ENCODE measurements around the gene BCKDHA. TPM values are rescaled to one million over a fixed set of nuclear protein-coding genes. Genes with fewer than 3 reads are reported as not detected.

The BCKDHA gene
- total and polyA plus RNA-seq, 2 of the 4 experiments (the other 2 are of a cell fraction): 7.6 to 7.7 TPM

DNA sequence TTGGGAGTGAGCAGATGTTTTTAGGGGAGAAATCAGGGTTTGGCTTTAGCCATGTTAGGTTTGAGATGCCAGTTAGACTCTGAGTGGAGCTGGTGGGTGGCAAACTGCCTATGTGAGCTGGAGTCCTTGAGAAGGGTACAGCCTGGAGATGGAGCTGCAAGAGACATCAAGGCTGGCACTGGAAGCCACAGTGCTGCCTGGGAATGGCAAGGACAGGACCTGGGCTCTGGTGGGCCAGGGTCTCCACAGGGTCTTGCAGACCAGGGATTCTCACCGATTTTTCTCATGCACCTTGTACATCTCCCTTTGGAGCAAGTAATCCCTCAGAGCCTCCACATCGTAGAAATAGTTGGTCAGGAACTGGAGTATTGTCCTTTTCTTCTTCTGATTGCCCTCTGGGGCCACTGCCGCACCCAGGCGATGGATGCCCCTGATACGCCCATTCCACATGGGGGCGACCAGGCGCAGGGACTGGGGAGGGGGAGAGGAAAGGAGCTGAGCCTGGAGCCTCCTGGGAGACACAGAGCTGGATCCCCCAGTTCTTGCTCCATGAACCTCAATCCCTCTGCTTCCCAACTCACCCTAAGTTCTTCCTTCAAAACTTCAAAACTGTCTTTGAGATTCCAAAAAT lies 40.4 kb downstream of the BCKDHA start:
- H3K18ac ChIP-seq (ENCODE audit: low read depth, low read length): no peak overlapping the region
- no peak overlapping the region for H3K4me3 ChIP-seq (ENCODE audit: insufficient read depth, low read depth, low read length)
- intact Hi-C loops (cut with micrococcal nuclease): no loop called here
- in situ Hi-C loops (cut with MboI; ENCODE audit: low sequenced_read_pairs): no loop called here
- H3K14ac ChIP-seq (replicated peaks; ENCODE audit: low read depth, low read length): no peak overlapping the region
- no peak overlapping the region for H4K8ac ChIP-seq (ENCODE audit: low read depth in 2 of 2, low read length in 2 of 2)
- H2AFZ ChIP-seq (replicated peaks; ENCODE audit: low read length, poor library complexity): no peak overlapping the region
- no peak overlapping the region for H3K4ac ChIP-seq (ENCODE audit: low read depth, low read length)
- no peak overlapping the region for H3K56ac ChIP-seq (ENCODE audit: extremely low read depth, insufficient read depth, low read length)
- ATAC-seq (ENCODE audit: low read depth): no peak
- WGBS, 2 experiments (ENCODE audit: extremely low coverage in 2 of 2, insufficient read length in 1 of 2): no CpG with 5 or more reads among the region's 7 CpGs
- H3K27ac ChIP-seq (ENCODE audit: insufficient read depth, low read length): no peak overlapping the region
- DNase-seq: no peak
- no peak overlapping the region for H3K9ac ChIP-seq (ENCODE audit: low read depth, low read length)
- no peak overlapping the region for H4K5ac ChIP-seq (ENCODE audit: low read depth, low read length)
- no peak for TF ChIP-seq FOS (IDR thresholded peaks at IDR 0.05; ENCODE audit: low read depth, low read length)
- no peak for TF ChIP-seq POLR2A (IDR thresholded peaks at IDR 0.05; ENCODE audit: low read depth, low read length)
- TF ChIP-seq RFX5 (IDR thresholded peaks at IDR 0.05; ENCODE audit: low read depth, low read length): no peak
- TF ChIP-seq MAFK (IDR thresholded peaks at IDR 0.05; ENCODE audit: low read depth, low read length): no peak
- no peaks in the 10 kb centered on the region; the same call in 1 of the 2 replicates for H3K9me1 ChIP-seq (ENCODE audit: insufficient read depth, low read length)
- ChIA-PET CTCF (no interaction called here), POLR2A (ENCODE audit: unreplicated experiment) (no interaction called here)
- H2AK9ac ChIP-seq (replicated peaks; ENCODE audit: low read depth, low read length, poor library complexity): no peak overlapping the region
- H3K4me1 ChIP-seq (ENCODE audit: control insufficient read depth, insufficient read depth, low read length): no peaks in the 10 kb centered on the region; the same call in 1 of the 2 replicates
- H2BK20ac ChIP-seq (ENCODE audit: low read depth, low read length): no peak overlapping the region
- H3K27me3 ChIP-seq (ENCODE audit: control insufficient read depth, insufficient read depth, low read length): no peaks in the 10 kb centered on the region
- BruUV-seq (replicated peaks): no TSS peak
- peaks cover 9 to 21% of the 10 kb centered on the region in 2 experiments for H3K79me1 ChIP-seq (ENCODE audit: low read depth in 1 of 2, low read length in 2 of 2)
- no peak overlapping the region for H2BK15ac ChIP-seq (ENCODE audit: low read depth, low read length)
- no peak overlapping the region for H4K91ac ChIP-seq (ENCODE audit: insufficient read depth, low read depth, low read length)
- no peak overlapping the region for H2BK120ac ChIP-seq (ENCODE audit: low read depth, low read length)
- H2BK5ac ChIP-seq (ENCODE audit: low read depth, low read length, poor library complexity, severe bottlenecking): no peak overlapping the region
- no peaks in the 10 kb centered on the region for H4K20me1 ChIP-seq (ENCODE audit: insufficient read depth, low read length)
- no peaks in the 10 kb centered on the region for H3K9me3 ChIP-seq (ENCODE audit: control insufficient read depth, insufficient read depth, low read length)
- dilution Hi-C loops (cut with HindIII; ENCODE audit: low sequenced_read_pairs, unreplicated experiment): no loop called here
- H3K4me2 ChIP-seq (ENCODE audit: low read depth, low read length): no peak overlapping the region
- no peak overlapping the region for H3K23ac ChIP-seq (ENCODE audit: low read depth, low read length)
- peaks cover 12% of the 10 kb centered on the region for H3K36me3 ChIP-seq (ENCODE audit: control insufficient read depth, insufficient read depth, low read length)
- H2AK5ac ChIP-seq (ENCODE audit: low read depth, low read length): no peak overlapping the region
